HepG2 (cell line): Measurements from ENCODE around the gene SEZ6L. TPM values are rescaled to one million over a fixed set of nuclear protein-coding genes. Genes with fewer than 3 reads are reported as not detected.

Source experiments
- ATAC-seq: fragments of 200-7000 bp; cut with Tn5 transposase; 3 replicates; pipeline ENCODE4 v1.9.1; 2020; ENCODE audit warnings: mild to moderate bottlenecking, moderate library complexity
- BruUV-seq: library from RNA; stranded (reverse); fragments of 400-500 nt; replicated peaks from 2 replicates; lab custom pipeline; 2021; lab: Mats Ljungman, UMichigan
- CTCF ChIA-PET: fragments of 300-600 bp; formaldehyde crosslinking; extraction: SDS; loops from one replicate; lab custom pipeline; 2021; ENCODE audit warnings: low total read pairs, inconsistent platforms, low intra/inter-chr PET ratio; lab: Yijun Ruan, JAX
- POLR2A ChIA-PET: fragments of 350-600 bp; sonication (Branson Sonifier 250); formaldehyde crosslinking; loops from one replicate; lab custom pipeline; 2020; ENCODE audit warnings: antibody characterized with exemption, inconsistent platforms; lab: Yijun Ruan, JAX
- DNase-seq: peaks from one replicate; pipeline ENCODE4 v3.0.0-alpha.2; 2015; ENCODE audit warnings: low spot score
- FAIRE-seq: peaks from 3 replicates; lab custom pipeline; 2011; peaks lifted over from hg19 to GRCh38; lab: Jason Lieb, UNC
- H2AFZ ChIP-seq: one replicate; pipeline ENCODE4 v1.6.1; 2011; ENCODE audit warnings: low read length, inconsistent platforms
- H3K27ac ChIP-seq: fragments of 300-600 bp; 3 replicates; pipeline ENCODE4 v1.8.0; 2011; ENCODE audit warnings: mixed run types, mild to moderate bottlenecking, mixed read lengths, low read length, inconsistent platforms; ENCODE audit not compliant: insufficient read depth; ENCODE audit errors: extremely low read length
- H3K27me3 ChIP-seq, 2 experiments: fragments of 200-600 bp in 1 of 2; 2 replicates in 1 of 2; 3 replicates in 1 of 2; pipeline versions ENCODE4 v1.6.0 to v1.8.0; 2011; ENCODE audit warnings: low read length in 2 of 2, mild to moderate bottlenecking in 2 of 2, moderate library complexity in 2 of 2, inconsistent platforms in 1 of 2; ENCODE audit not compliant: insufficient read depth in 2 of 2, control insufficient read depth in 1 of 2
- H3K36me3 ChIP-seq, 2 experiments: fragments of 200-600 bp in 1 of 2; replicated peaks in 1 of 2; 2 replicates in 1 of 2; 3 replicates in 1 of 2; pipeline versions ENCODE4 v1.5.1 to v1.8.0; 2011; ENCODE audit warnings: low read length in 2 of 2, inconsistent platforms in 1 of 2; ENCODE audit not compliant: insufficient read depth in 2 of 2, control insufficient read depth in 1 of 2
- H3K4me1 ChIP-seq: 2 replicates; pipeline ENCODE4 v1.5.1; 2012; ENCODE audit warnings: low read length, inconsistent platforms; ENCODE audit not compliant: insufficient read depth
- H3K4me2 ChIP-seq: 2 replicates; pipeline ENCODE4 v1.6.0; 2011; ENCODE audit warnings: low read depth, low read length, inconsistent platforms
- H3K4me3 ChIP-seq, 3 experiments: fragments of 200-600 bp in 1 of 3; sonication (generic), shearing (Covaris generic) in 1 of 3; replicated peaks in 1 of 3; 2 replicates each; pipeline ENCODE4 v1.5.1; 2011 to 2016; ENCODE audit warnings: low read length in 3 of 3, inconsistent platforms in 2 of 3, low read depth in 2 of 3, mild to moderate bottlenecking in 2 of 3, control low read depth in 1 of 3, mixed read lengths in 1 of 3; ENCODE audit not compliant: insufficient read depth in 1 of 3
- H3K79me2 ChIP-seq: one replicate; pipeline ENCODE4 v1.6.1; 2011; ENCODE audit warnings: low read length, inconsistent platforms; ENCODE audit not compliant: insufficient read depth
- H3K9ac ChIP-seq: 2 replicates; pipeline ENCODE4 v1.6.0; 2011; ENCODE audit warnings: mild to moderate bottlenecking, low read depth, low read length, inconsistent platforms; ENCODE audit not compliant: insufficient read depth
- H3K9me3 ChIP-seq: 2 replicates; pipeline ENCODE4 v1.5.1; 2012; ENCODE audit warnings: mild to moderate bottlenecking, low read length
- H4K20me1 ChIP-seq: 2 replicates; pipeline ENCODE4 v1.6.0; 2011; ENCODE audit warnings: inconsistent platforms, mild to moderate bottlenecking, low read length, moderate library complexity; ENCODE audit not compliant: insufficient read depth
- ATF4 ChIP-seq, 2 experiments: fragments of 450-650 bp in 1 of 2; sonication (generic) in 1 of 2; formaldehyde crosslinking; IDR thresholded peaks; 2 replicates each; pipeline versions ENCODE4 v1.5.0 to v1.8.0; 2020 to 2022; ENCODE audit warnings: mild to moderate bottlenecking in 1 of 2, missing genetic modification reagents in 1 of 2
- CBX5 ChIP-seq: sonication (generic); formaldehyde crosslinking; IDR thresholded peaks from 2 replicates; pipeline ENCODE4 v1.4.0; 2020; ENCODE audit warnings: missing genetic modification reagents, borderline replicate concordance
- HOMEZ ChIP-seq: IDR thresholded peaks from 2 replicates; pipeline ENCODE4 v1.6.1; 2016; ENCODE audit warnings: low read depth
- MATR3 ChIP-seq: sonication (generic); formaldehyde crosslinking; IDR thresholded peaks from 2 replicates; pipeline ENCODE4 v1.4.0; 2020; ENCODE audit warnings: missing genetic modification reagents
- MTF2 ChIP-seq: sonication (generic); formaldehyde crosslinking; IDR thresholded peaks from 2 replicates; pipeline ENCODE4 v1.5.0; 2020; ENCODE audit warnings: missing genetic modification reagents, borderline replicate concordance
- PCBP2 ChIP-seq: fragments of 200-400 bp; formaldehyde crosslinking; optimal IDR thresholded peaks from 2 replicates; pipeline ENCODE3; 2018; ENCODE audit warnings: low read length, low read depth; ENCODE audit not compliant: poor library complexity, severe bottlenecking
- PHF20 ChIP-seq: sonication (generic); formaldehyde crosslinking; IDR thresholded peaks from 2 replicates; pipeline ENCODE4 v1.5.0; 2020; ENCODE audit warnings: mild to moderate bottlenecking, missing genetic modification reagents
- SP5 ChIP-seq: IDR thresholded peaks from 2 replicates; pipeline ENCODE4 v1.6.1; 2016; ENCODE audit warnings: low read depth, borderline replicate concordance
- STAT5B ChIP-seq: sonication (generic); formaldehyde crosslinking; IDR thresholded peaks from 2 replicates; pipeline ENCODE4 v1.4.0; 2020; ENCODE audit warnings: missing genetic modification reagents
- ZFYVE20 ChIP-seq: sonication (generic); formaldehyde crosslinking; IDR thresholded peaks from 2 replicates; pipeline ENCODE4 v1.8.0; 2023; ENCODE audit warnings: low read depth, mild to moderate bottlenecking, moderate library complexity, missing genetic modification reagents, borderline replicate concordance
- ZNF274 ChIP-seq: sonication (generic); formaldehyde crosslinking; IDR thresholded peaks from 2 replicates; pipeline ENCODE4 v1.5.1; 2020; ENCODE audit warnings: mild to moderate bottlenecking, missing genetic modification reagents
- ZNF317 ChIP-seq: sonication (generic); formaldehyde crosslinking; IDR thresholded peaks from 2 replicates; pipeline ENCODE4 v1.5.0; 2020; ENCODE audit warnings: mild to moderate bottlenecking, missing genetic modification reagents
- ZNF616 ChIP-seq: sonication (generic); formaldehyde crosslinking; IDR thresholded peaks from 2 replicates; pipeline ENCODE4 v1.5.0; 2020; ENCODE audit warnings: low read depth, mild to moderate bottlenecking, missing genetic modification reagents
- ZNF772 ChIP-seq: sonication (generic); formaldehyde crosslinking; IDR thresholded peaks from 2 replicates; pipeline ENCODE4 v1.5.0; 2020; ENCODE audit warnings: mild to moderate bottlenecking, missing genetic modification reagents
- WGBS: methylation state at CpG from one replicate; pipeline ENCODE4 v1.1.6; 2017; ENCODE audit warnings: low lambda C conversion rate; 5-methylcytosine and 5-hydroxymethylcytosine counted together
- in situ Hi-C: cut with HindIII; loops from 2 replicates; pipeline ENCODE4 v1.10.0; 2017; ENCODE audit warnings: low pct_unique_long_range_greater_than_20kb; ENCODE audit not compliant: extremely low pct_ligation_motif_present
- intact Hi-C: fragments of 100-400 bp; cut with micrococcal nuclease; formaldehyde crosslinking; loops from one replicate; pipeline ENCODE4 v1.10.0; 2022; ENCODE audit not compliant: unreplicated experiment
- polyA plus RNA-seq, 8 experiments: library from polyadenylated mRNA; depleted of rRNA in 3 of 8; stranded (reverse) in 7 of 8; unstranded in 1 of 8; fragments of >200 nt; fragmentation: Illumina TruSeq in 4 of 8; extraction: Trizol in 4 of 8; gene quantifications; 2 replicates each; pipeline versions ENCODE4 v1.2.1 to v1.2.3, GENCODE V29; 2011 to 2016; ENCODE audit warnings: low read depth in 4 of 8, missing spikeins in 1 of 8, mixed read lengths in 1 of 8; ENCODE audit not compliant: insufficient read depth in 1 of 8
- total RNA-seq, 5 experiments: library from RNA; depleted of rRNA; stranded (reverse); fragments of >200 nt; fragmentation: Illumina TruSeq; extraction: Trizol; gene quantifications; 2 replicates each; pipeline ENCODE4 v1.2.3, GENCODE V29; 2016; ENCODE audit warnings: low read depth in 1 of 5

SEZ6L gene
- total and polyA plus RNA-seq, 2 of the 13 experiments (the other 11 are each of a cell fraction or from before 2014, with no cell fraction given) = not detected

GRCh38 chr22:26139310-26139709, 30.0 kb upstream of the SEZ6L start:
- no peak overlapping the region for H2AFZ ChIP-seq
- no peaks in the 10 kb centered on the region for H3K9me3 ChIP-seq
- ChIA-PET POLR2A (no interaction called here), CTCF (no interaction called here)
- 10% methylated on average over 2 of the region's 4 CpGs for WGBS
- no peak for DNase-seq
- H3K9ac ChIP-seq = no peak overlapping the region
- no peak overlapping the region for H3K27ac ChIP-seq
- H3K79me2 ChIP-seq = no peaks in the 10 kb centered on the region
- H3K4me3 ChIP-seq = no peak overlapping the region
- H3K4me2 ChIP-seq = no peak overlapping the region
- no peaks in the 10 kb centered on the region for H3K36me3 ChIP-seq
- H4K20me1 ChIP-seq = no peaks in the 10 kb centered on the region
- H3K4me1 ChIP-seq = no peaks in the 10 kb centered on the region
- intact Hi-C loops (loop anchor here (10.0 kb wide), 1 partner anchor 255 kb away; no protein-coding TSS in a partner anchor), in situ Hi-C loops (no loop called here)
- ATAC-seq = no peak
- FAIRE-seq = no peak
- BruUV-seq = no TSS peak
- H3K27me3 ChIP-seq = peaks cover 0 to 1% of the 10 kb centered on the region in 2 experiments; a peak in 2 of 5 replicates
- TF ChIP-seq ZFYVE20 (CRISPR knock-in tag) (no peak), MATR3 (CRISPR knock-in tag) (no peak), PHF20 (CRISPR knock-in tag) (no peak), MTF2 (CRISPR knock-in tag) (no peak), ZNF772 (CRISPR knock-in tag) (no peak), SP5 (CRISPR knock-in tag) (no peak), ZNF616 (no peak), STAT5B (CRISPR knock-in tag) (no peak), PCBP2 (no peak), HOMEZ (CRISPR knock-in tag) (no peak), ZNF317 (CRISPR knock-in tag) (no peak), ATF4 (CRISPR knock-in tag; IDR thresholded peaks at IDR 0.05) (no peak), CBX5 (CRISPR knock-in tag) (no peak), ZNF274 (CRISPR knock-in tag) (no peak)
